H1 (cell line): ENCODE data around the gene FAM98C. TPM values are rescaled to one million over a fixed set of nuclear protein-coding genes. Genes with fewer than 3 reads are reported as not detected.

ENCODE experiments used
- BRCA1 ChIP-seq: IDR thresholded peaks from 2 replicates; pipeline ENCODE4 v1.6.1; 2012; ENCODE audit warnings: low read depth, low read length, improper control_type of control experiment
- GTF2F1 ChIP-seq: IDR thresholded peaks from 2 replicates; pipeline ENCODE4 v1.6.1; 2012; ENCODE audit warnings: low read depth, low read length, improper control_type of control experiment, borderline replicate concordance
- JUND ChIP-seq: IDR thresholded peaks from 2 replicates; pipeline ENCODE4 v1.6.1; 2011; ENCODE audit warnings: mild to moderate bottlenecking, improper control_type of control experiment, low read length
- KDM1A ChIP-seq: fragments of 200-600, 300-600 bp; sonication (generic); IDR thresholded peaks from 2 replicates; pipeline ENCODE4 v1.7.1; 2016; ENCODE audit warnings: mild to moderate bottlenecking, low read length, borderline replicate concordance
- KDM5A ChIP-seq: fragments of 200-600 bp; IDR thresholded peaks from 2 replicates; pipeline ENCODE4 v1.7.1; 2012; ENCODE audit warnings: mild to moderate bottlenecking, low read length, inconsistent platforms, mixed read lengths
- TBP ChIP-seq: IDR thresholded peaks from 2 replicates; pipeline ENCODE4 v1.6.1; 2011; ENCODE audit warnings: low read depth, low read length, improper control_type of control experiment
- TEAD4 ChIP-seq: IDR thresholded peaks from 2 replicates; pipeline ENCODE4 v1.6.1; 2012; ENCODE audit warnings: low read depth, low read length, inconsistent platforms, mixed read lengths
- polyA plus RNA-seq, 7 experiments: library from polyadenylated mRNA; depleted of rRNA in 3 of 7; stranded (reverse) in 5 of 7; unstranded in 2 of 7; fragments of >200 nt in 5 of 7; fragments of 200-250 nt in 2 of 7; gene quantifications; 1 replicate in 5 of 7; 2 replicates in 1 of 7; 4 replicates in 1 of 7; pipeline versions ENCODE4 v1.2.1 to v1.2.3, GENCODE V29; 2011 to 2013; ENCODE audit warnings: missing spikeins in 2 of 7, mixed read lengths in 2 of 7
- total RNA-seq: library from RNA; stranded (reverse); fragmentation: NEBNext Ultra II Directional; extraction: Animal tissue kit (Norgen Biotek cat#: 25700); gene quantifications from 2 replicates; pipeline ENCODE4 v1.2.1, GENCODE V29; 2021
- TF ChIP-seq, protein P1 (sequence below): IDR thresholded peaks from 2 replicates; pipeline ENCODE4 v1.6.1; 2011; ENCODE audit warnings: low read depth, mild to moderate bottlenecking, low read length; ENCODE audit not compliant: insufficient read depth

FAM98C gene
- total and polyA plus RNA-seq, 2 of the 8 experiments (the other 6 are each of a cell fraction or from before 2014, with no cell fraction given) = 6.1 to 9.4 TPM

DNA sequence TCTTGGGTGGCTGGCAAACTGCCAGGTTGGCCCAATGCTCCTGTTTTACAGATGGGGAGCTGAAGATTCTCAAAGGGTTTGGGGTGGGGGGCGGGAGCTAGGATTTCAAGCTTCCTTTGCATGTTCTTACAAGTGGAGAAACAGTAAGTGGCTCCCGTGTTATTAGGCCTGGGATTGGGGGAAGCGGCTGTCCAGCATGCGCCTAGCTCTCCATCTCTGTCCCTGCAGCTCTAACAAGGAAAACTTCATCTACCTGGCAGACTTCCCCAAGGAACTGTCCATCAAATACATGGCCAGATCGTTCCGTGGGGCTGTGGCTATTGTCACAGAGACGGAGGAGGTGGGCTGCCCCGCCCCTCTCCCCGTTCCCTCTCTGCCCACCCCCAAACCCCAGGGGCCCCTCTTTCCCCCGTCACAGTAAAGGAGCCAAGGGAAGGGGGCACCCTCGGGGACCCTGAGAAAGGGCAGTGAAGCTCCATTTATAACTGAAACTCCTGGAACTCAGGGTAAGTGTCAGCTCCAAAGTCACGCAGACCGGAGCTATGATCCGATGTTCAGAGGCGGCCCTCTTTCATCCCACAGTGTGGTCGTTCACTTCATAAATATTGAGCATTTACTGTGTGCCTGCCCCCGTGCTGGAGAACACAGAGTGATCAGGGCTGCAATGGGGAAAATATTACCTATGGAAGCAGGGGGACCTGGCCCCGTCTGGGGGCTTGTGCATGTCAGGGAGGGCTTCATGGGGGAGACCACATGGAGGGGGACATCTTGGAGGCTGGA is 43.5 kb upstream of the FAM98C start (continued):
- TF ChIP-seq, protein P1, sequence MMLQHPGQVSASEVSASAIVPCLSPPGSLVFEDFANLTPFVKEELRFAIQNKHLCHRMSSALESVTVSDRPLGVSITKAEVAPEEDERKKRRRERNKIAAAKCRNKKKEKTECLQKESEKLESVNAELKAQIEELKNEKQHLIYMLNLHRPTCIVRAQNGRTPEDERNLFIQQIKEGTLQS = no peak
- TF ChIP-seq KDM5A (no peak), TEAD4 (no peak), BRCA1 (no peak), GTF2F1 (no peak), TBP (no peak), JUND (no peak), KDM1A (no peak)
